ENCODE results near the gene AXIN1.
"Not testable (repeated sequence)": the region's sequence is repeated elsewhere in the genome, so short reads cannot be mapped to it uniquely, and the experiment has no call there.

The AXIN1 gene

DNA sequence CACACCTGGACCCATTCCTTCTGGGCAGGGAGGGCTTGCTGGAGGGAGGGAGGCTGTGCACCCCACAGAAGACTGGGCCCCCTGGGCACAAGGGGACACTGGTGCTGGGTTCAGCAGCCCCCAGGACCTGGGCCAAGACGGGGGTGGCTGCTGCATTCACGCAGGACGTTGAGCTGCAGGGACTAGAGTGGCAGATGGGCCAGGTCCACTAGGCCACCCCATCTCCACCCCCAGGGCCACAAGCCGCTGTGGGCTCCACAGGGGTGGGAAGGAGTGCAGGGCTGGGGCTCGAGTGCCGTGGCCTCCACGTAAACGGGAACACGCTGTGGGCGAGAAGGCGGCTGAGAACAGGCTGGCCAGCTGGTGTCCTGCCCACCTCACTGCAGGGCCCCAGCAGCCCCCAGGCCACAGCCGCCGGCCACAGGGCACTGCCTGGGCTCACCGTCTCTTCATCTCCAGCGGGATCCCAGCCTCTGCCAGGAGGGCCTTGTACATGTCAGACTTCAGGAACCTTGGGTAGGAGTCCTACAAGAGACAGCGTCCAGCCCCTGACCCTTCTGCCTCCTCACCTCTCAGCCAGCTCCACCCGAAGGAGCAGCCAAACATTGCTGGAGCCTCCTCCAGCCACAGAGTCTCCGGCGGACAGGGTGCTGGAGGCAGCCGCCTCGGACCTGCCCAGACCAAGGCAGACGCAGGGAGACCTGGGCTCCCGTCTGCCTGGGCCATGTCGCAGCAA, 83.3 kb downstream of the AXIN1 start:
- no peak overlapping the region for H2AFZ ChIP-seq (ENCODE audit: low read length)
- no peaks in the 10 kb centered on the region for H3K4me1 ChIP-seq (ENCODE audit: low read length)
- H3K4me3 ChIP-seq (ENCODE audit: low read length), result no peak overlapping the region
- no peak overlapping the region for H3K27ac ChIP-seq (ENCODE audit: low read length)
- H3K9me2 ChIP-seq (replicated peaks; ENCODE audit: insufficient read depth, low read length), result no peaks in the 10 kb centered on the region
- peaks cover 42% of the 10 kb centered on the region for H3K27me3 ChIP-seq (replicated peaks; ENCODE audit: insufficient read depth, low read length)
- no peaks in the 10 kb centered on the region for H3K36me3 ChIP-seq (replicated peaks; ENCODE audit: insufficient read depth, low read length)
- H3K9ac ChIP-seq (ENCODE audit: low read length), result no peak overlapping the region
- no peaks in the 10 kb centered on the region for H3F3A ChIP-seq (ENCODE audit: insufficient read depth, low read length)
- no peaks in the 10 kb centered on the region for H3K9me3 ChIP-seq (replicated peaks; ENCODE audit: insufficient read depth, low read length)
- TF ChIP-seq EZH2 (optimal IDR thresholded peaks at IDR 0.05; ENCODE audit: low read depth, low read length), result no peak
- TF ChIP-seq CTCF (IDR thresholded peaks at IDR 0.05; ENCODE audit: low read length), result no peak
- no peak for TF ChIP-seq EZH2phosphoT487 (IDR thresholded peaks at IDR 0.05; ENCODE audit: low read length)
- H4K20me1 ChIP-seq (ENCODE audit: insufficient read depth, low read length), result no peaks in the 10 kb centered on the region
- no peaks in the 10 kb centered on the region for H3K79me2 ChIP-seq (ENCODE audit: low read length)
- no peak for DNase-seq
- no peak overlapping the region for H3K4me2 ChIP-seq (ENCODE audit: low read depth, low read length)

GRCh38 chr16:268141-269053, 84.1 kb downstream of the AXIN1 start:
- H4K20me1 ChIP-seq (ENCODE audit: insufficient read depth, low read length), result no peaks in the 10 kb centered on the region
- TF ChIP-seq EZH2 (optimal IDR thresholded peaks at IDR 0.05; ENCODE audit: low read depth, low read length) (no peak), CTCF (IDR thresholded peaks at IDR 0.05; ENCODE audit: low read length) (no peak), EZH2phosphoT487 (IDR thresholded peaks at IDR 0.05; ENCODE audit: low read length) (no peak)
- no peaks in the 10 kb centered on the region for H3K79me2 ChIP-seq (ENCODE audit: low read length)
- no peaks in the 10 kb centered on the region for H3K9me3 ChIP-seq (replicated peaks; ENCODE audit: insufficient read depth, low read length)
- H3K27ac ChIP-seq (ENCODE audit: low read length), result no peak overlapping the region
- no peak overlapping the region for H3K4me3 ChIP-seq (ENCODE audit: low read length)
- H3K27me3 ChIP-seq (replicated peaks; ENCODE audit: insufficient read depth, low read length), result peaks cover 38% of the 10 kb centered on the region
- no peaks in the 10 kb centered on the region for H3F3A ChIP-seq (ENCODE audit: insufficient read depth, low read length)
- no peaks in the 10 kb centered on the region for H3K4me1 ChIP-seq (ENCODE audit: low read length)
- H3K9ac ChIP-seq (ENCODE audit: low read length), result no peak overlapping the region
- DNase-seq, result no peak
- H3K4me2 ChIP-seq (ENCODE audit: low read depth, low read length), result no peak overlapping the region
- H3K9me2 ChIP-seq (replicated peaks; ENCODE audit: insufficient read depth, low read length), result no peaks in the 10 kb centered on the region
- H2AFZ ChIP-seq (ENCODE audit: low read length), result no peak overlapping the region
- no peaks in the 10 kb centered on the region for H3K36me3 ChIP-seq (replicated peaks; ENCODE audit: insufficient read depth, low read length)

DNA sequence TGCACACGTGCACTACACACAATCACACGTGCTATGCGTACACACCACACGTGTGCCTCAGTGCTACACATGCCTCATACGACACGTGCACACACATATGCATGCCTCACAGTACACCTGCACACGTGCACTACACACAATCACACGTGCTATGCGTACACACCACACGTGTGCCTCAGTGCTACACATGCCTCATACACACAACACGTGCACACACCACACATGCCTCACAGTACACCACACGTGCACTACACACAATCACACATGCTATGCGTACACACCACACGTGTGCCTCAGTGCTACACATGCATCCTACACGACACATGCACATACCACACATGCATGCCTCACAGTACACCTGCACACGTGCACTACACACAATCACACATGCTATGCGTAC, 85.0 kb downstream of the AXIN1 start:
- H3F3A ChIP-seq (ENCODE audit: insufficient read depth, low read length); H3K9ac ChIP-seq (ENCODE audit: low read length); H4K20me1 ChIP-seq (ENCODE audit: insufficient read depth, low read length); H3K36me3 ChIP-seq (replicated peaks; ENCODE audit: insufficient read depth, low read length); H3K9me2 ChIP-seq (replicated peaks; ENCODE audit: insufficient read depth, low read length); H3K4me1 ChIP-seq (ENCODE audit: low read length); H3K4me3 ChIP-seq (ENCODE audit: low read length); DNase-seq; H3K79me2 ChIP-seq (ENCODE audit: low read length); H3K4me2 ChIP-seq (ENCODE audit: low read depth, low read length); H3K27ac ChIP-seq (ENCODE audit: low read length); H2AFZ ChIP-seq (ENCODE audit: low read length); H3K9me3 ChIP-seq (replicated peaks; ENCODE audit: insufficient read depth, low read length): not testable (repeated sequence)
- H3K27me3 ChIP-seq (replicated peaks; ENCODE audit: insufficient read depth, low read length), result peaks cover 31% of the 10 kb centered on the region
